Lower lobe of right lung (tissue), 2 donors: ENCODE results near the gene CFAP251. TPM values are rescaled to one million over a fixed set of nuclear protein-coding genes. Genes with fewer than 3 reads are reported as not detected.
A peak's percentile ranks its signal among the peaks of the same experiment; 100 is the strongest.

Experiments
- ATAC-seq, 2 donors: fragments of 200-7000 bp; cut with Tn5 transposase; one replicate each; pipeline ENCODE4 v1.9.1; 2020 to 2022; ENCODE audit warnings: mild to moderate bottlenecking in 2 of 2, moderate library complexity in 2 of 2
- DNase-seq: peaks from one replicate; pipeline ENCODE4 v3.0.0-alpha.2; 2020
- H3K27ac ChIP-seq: fragments of 200-600 bp; one replicate; pipeline ENCODE4 v1.8.0; 2022
- H3K27me3 ChIP-seq: fragments of 200-600 bp; one replicate; pipeline ENCODE4 v1.8.0; 2022; ENCODE audit warnings: low read depth
- H3K36me3 ChIP-seq: fragments of 200-600 bp; one replicate; pipeline ENCODE4 v1.8.0; 2022; ENCODE audit warnings: mild to moderate bottlenecking
- H3K4me1 ChIP-seq: fragments of 200-600 bp; one replicate; pipeline ENCODE4 v1.8.0; 2022
- H3K4me3 ChIP-seq: fragments of 200-600 bp; one replicate; pipeline ENCODE4 v1.8.0; 2022; ENCODE audit warnings: mild to moderate bottlenecking
- H3K9me3 ChIP-seq: fragments of 200-600 bp; one replicate; pipeline ENCODE4 v1.8.0; 2022
- CTCF ChIP-seq: fragments of 200-600 bp; IDR thresholded peaks from one replicate; pipeline ENCODE4 v1.8.0; 2022; ENCODE audit warnings: antibody characterized with exemption, mild to moderate bottlenecking
- intact Hi-C: fragments of 100-400 bp; cut with DNase I; formaldehyde crosslinking; loops from one replicate; pipeline ENCODE4 v1.11.0; 2022
- total RNA-seq: library from RNA; stranded (reverse); fragmentation: NEBNext Ultra II Directional; extraction: Animal tissue kit (Norgen Biotek cat#: 25700); gene quantifications from one replicate; pipeline ENCODE4 v1.2.1, GENCODE V29; 2021
- donor health status: DM: no; HTN: yes; CAD: no; lungs with severe emphysema.

CFAP251 gene
- total RNA-seq, 1 donor from 2014 or later: 8.2 TPM

DNA sequence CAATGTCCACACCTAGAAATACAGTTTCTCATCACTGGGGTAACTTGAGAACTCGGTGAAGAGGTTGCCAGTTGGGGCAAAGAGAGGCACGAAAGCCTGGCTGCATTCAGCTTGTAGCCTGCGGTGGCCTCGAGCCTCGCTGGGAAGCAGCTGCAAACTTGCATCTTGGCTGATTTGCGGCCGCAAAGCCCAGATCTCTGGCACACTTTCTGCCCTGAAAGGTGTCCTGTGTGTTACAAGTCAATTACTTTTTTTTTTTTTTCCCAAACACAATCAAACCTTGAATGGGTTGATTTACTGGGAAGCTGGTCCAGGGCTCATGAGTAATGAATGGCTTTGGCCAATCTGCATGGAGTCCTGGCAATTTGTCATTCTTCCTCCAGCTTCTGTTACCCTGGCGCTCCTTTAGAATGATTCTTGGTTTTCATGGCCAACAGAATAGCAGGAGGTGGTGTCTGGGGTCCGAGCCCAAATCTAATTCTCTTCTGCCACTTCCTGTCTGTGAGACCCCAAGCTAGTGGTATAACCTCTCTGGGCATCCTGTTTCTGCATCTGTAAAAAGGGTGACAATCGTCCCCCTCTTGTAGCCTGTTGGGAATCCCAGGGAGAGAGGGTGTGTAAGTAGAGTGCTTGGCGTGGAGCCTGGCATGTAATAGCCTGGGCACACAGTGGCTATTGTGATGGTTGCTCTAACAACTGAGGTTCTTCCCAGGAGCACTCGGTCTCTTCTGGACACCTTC, 109.9 kb downstream of the CFAP251 start:
- ATAC-seq: no peak
- no peaks in the 10 kb centered on the region for H3K27me3 ChIP-seq
- TF ChIP-seq CTCF: no peak
- peaks cover 9% of the 10 kb centered on the region for H3K4me1 ChIP-seq
- intact Hi-C loops: no loop called here
- no peak overlapping the region for H3K4me3 ChIP-seq
- no peak for DNase-seq
- no peak overlapping the region for H3K27ac ChIP-seq
- no peaks in the 10 kb centered on the region for H3K36me3 ChIP-seq
- no peaks in the 10 kb centered on the region for H3K9me3 ChIP-seq

- Histone ChIP-seq H3K4me1 (peaks cover 2% of the 10 kb centered on the region), H3K4me3 (no peak overlapping the region), H3K27ac (no peak overlapping the region), H3K36me3 (no peaks in the 10 kb centered on the region), H3K27me3 (no peaks in the 10 kb centered on the region), H3K9me3 (no peaks in the 10 kb centered on the region)
- intact Hi-C loops: no loop called here
- DNase-seq: no peak
- no peak for ATAC-seq
- TF ChIP-seq CTCF: no peak
Measured at GRCh38 chr12:122028905-122029560, 110.6 kb downstream of the CFAP251 start.

GRCh38 chr12:122029620-122030423, 111.4 kb downstream of the CFAP251 start:
- H3K4me1 ChIP-seq: peaks cover 4% of the 10 kb centered on the region
- ATAC-seq (peak in 1 of 2 donors; percentile 60), DNase-seq (no peak)
- no peak overlapping the region for H3K4me3 ChIP-seq
- no peaks in the 10 kb centered on the region for H3K9me3 ChIP-seq
- no peak for TF ChIP-seq CTCF
- intact Hi-C loops: no loop called here
- no peak overlapping the region for H3K27ac ChIP-seq
- H3K36me3 ChIP-seq: no peaks in the 10 kb centered on the region
- no peaks in the 10 kb centered on the region for H3K27me3 ChIP-seq

GRCh38 chr12:122030424-122031035, 112.1 kb downstream of the CFAP251 start:
- H3K4me1 ChIP-seq: peaks cover 9% of the 10 kb centered on the region
- DNase-seq (no peak), ATAC-seq (no peak)
- H3K9me3 ChIP-seq: no peaks in the 10 kb centered on the region
- no peak for TF ChIP-seq CTCF
- intact Hi-C loops: no loop called here
- H3K27ac ChIP-seq: no peak overlapping the region
- peaks cover 5% of the 10 kb centered on the region for H3K36me3 ChIP-seq
- no peaks in the 10 kb centered on the region for H3K27me3 ChIP-seq
- H3K4me3 ChIP-seq: no peak overlapping the region
